Measurements from ENCODE around the gene GALNS. TPM values are rescaled to one million over a fixed set of nuclear protein-coding genes. Genes with fewer than 3 reads are reported as not detected.

The GALNS gene
- total and polyA plus RNA-seq, 2 donors (not counting 3 experiments of a cell fraction or from before 2014, with no cell fraction given), result 21.8 to 40.2 TPM

- Histone ChIP-seq H2AFZ (ENCODE audit: low read depth, low read length) (no peak overlapping the region), H3K79me2 (ENCODE audit: control insufficient read depth, insufficient read depth, low read length) (no peaks in the 10 kb centered on the region), H3K9me3 (replicated peaks; ENCODE audit: control insufficient read depth, insufficient read depth, low read length) (no peaks in the 10 kb centered on the region), H3K9ac (replicated peaks; ENCODE audit: extremely low read depth, insufficient read depth, low read length) (no peak overlapping the region), H3K4me1 (ENCODE audit: control insufficient read depth, extremely low read depth, insufficient read depth, low read length) (no peaks in the 10 kb centered on the region), H3K27ac (ENCODE audit: insufficient read depth, low read depth, low read length) (no peak overlapping the region), H3K4me3 (replicated peaks in 1 of 3; ENCODE audit: insufficient read depth in 1 of 3, low read depth in 1 of 3, low read length in 3 of 3) (no peak overlapping the region), H3K4me2 (ENCODE audit: insufficient read depth, low read length) (no peak overlapping the region), H4K20me1 (replicated peaks; ENCODE audit: control insufficient read depth, extremely low read depth, insufficient read depth, low read length) (no peaks in the 10 kb centered on the region), H3K36me3 (ENCODE audit: control insufficient read depth in 2 of 2, extremely low read depth in 1 of 2, insufficient read depth in 2 of 2, low read length in 2 of 2) (no peaks in the 10 kb centered on the region), H3K27me3 (ENCODE audit: control insufficient read depth in 2 of 2, insufficient read depth in 2 of 2, low read length in 2 of 2) (no peaks in the 10 kb centered on the region), H3K9me1 (replicated peaks; ENCODE audit: control insufficient read depth, extremely low read depth, insufficient read depth, low read length) (no peaks in the 10 kb centered on the region)
- dilution Hi-C loops (cut with MboI; ENCODE audit: extremely low pct_ligation_motif_present, low sequenced_read_pairs), result no loop called here
- DNase-seq (ENCODE audit: low read depth, low spot score) (no peak), FAIRE-seq (no peak)
- CTCF ChIA-PET, result no interaction called here
- BruUV-seq (replicated peaks), result no TSS peak
- TF ChIP-seq EZH2 (IDR thresholded peaks at IDR 0.05; ENCODE audit: borderline replicate concordance, low read depth, low read length, severe bottlenecking) (no peak), GATA2 (IDR thresholded peaks at IDR 0.05; ENCODE audit: insufficient read depth, insufficient read length, low read depth, low read length) (no peak), POLR2AphosphoS5 (IDR thresholded peaks at IDR 0.05; ENCODE audit: insufficient read depth, low read depth, low read length) (no peak), MYC (IDR thresholded peaks at IDR 0.05; ENCODE audit: low read depth, low read length) (no peak), FOS (IDR thresholded peaks at IDR 0.05; ENCODE audit: borderline replicate concordance, insufficient read depth, low read length) (no peak)
- intact Hi-C loops (cut with micrococcal nuclease), result no loop called here
- POLR2A ChIA-PET, result no interaction called here
These were observed 23.0 kb upstream of the GALNS start for GRCh38 chr16:88879788-88880055.

- Histone ChIP-seq H3K36me3 (ENCODE audit: control insufficient read depth in 2 of 2, extremely low read depth in 1 of 2, insufficient read depth in 2 of 2, low read length in 2 of 2) (no peaks in the 10 kb centered on the region), H4K20me1 (replicated peaks; ENCODE audit: control insufficient read depth, extremely low read depth, insufficient read depth, low read length) (no peaks in the 10 kb centered on the region), H3K9me1 (replicated peaks; ENCODE audit: control insufficient read depth, extremely low read depth, insufficient read depth, low read length) (no peaks in the 10 kb centered on the region), H3K4me3 (replicated peaks in 1 of 3; ENCODE audit: insufficient read depth in 1 of 3, low read depth in 1 of 3, low read length in 3 of 3) (no peak overlapping the region), H3K9ac (replicated peaks; ENCODE audit: extremely low read depth, insufficient read depth, low read length) (no peak overlapping the region), H3K4me2 (ENCODE audit: insufficient read depth, low read length) (no peak overlapping the region), H3K27ac (ENCODE audit: insufficient read depth, low read depth, low read length) (no peak overlapping the region), H2AFZ (ENCODE audit: low read depth, low read length) (no peak overlapping the region), H3K9me3 (replicated peaks; ENCODE audit: control insufficient read depth, insufficient read depth, low read length) (no peaks in the 10 kb centered on the region), H3K27me3 (ENCODE audit: control insufficient read depth in 2 of 2, insufficient read depth in 2 of 2, low read length in 2 of 2) (no peaks in the 10 kb centered on the region), H3K79me2 (ENCODE audit: control insufficient read depth, insufficient read depth, low read length) (no peaks in the 10 kb centered on the region), H3K4me1 (ENCODE audit: control insufficient read depth, extremely low read depth, insufficient read depth, low read length) (no peaks in the 10 kb centered on the region)
- DNase-seq (ENCODE audit: low read depth, low spot score) (no peak), FAIRE-seq (no peak)
- BruUV-seq (replicated peaks), result no TSS peak
- POLR2A ChIA-PET, result no interaction called here
- intact Hi-C loops (cut with micrococcal nuclease) (no loop called here), dilution Hi-C loops (cut with MboI; ENCODE audit: extremely low pct_ligation_motif_present, low sequenced_read_pairs) (no loop called here)
- TF ChIP-seq POLR2A (IDR thresholded peaks at IDR 0.05; ENCODE audit: low read depth, low read length), result no peak
- no peak for TF ChIP-seq POLR2AphosphoS5 (IDR thresholded peaks at IDR 0.05; ENCODE audit: insufficient read depth, low read depth, low read length)
- TF ChIP-seq MYC (IDR thresholded peaks at IDR 0.05; ENCODE audit: low read depth, low read length), result no peak
- no peak for TF ChIP-seq JUN (IDR thresholded peaks at IDR 0.05; ENCODE audit: borderline replicate concordance, insufficient read depth, insufficient read length, low read depth)
- CTCF ChIA-PET, result no interaction called here
These were observed 22.4 kb upstream of the GALNS start for GRCh38 chr16:88878967-88879787.
